ENCODE measurements around the gene GPR155. TPM values are rescaled to one million over a fixed set of nuclear protein-coding genes. Genes with fewer than 3 reads are reported as not detected.

The GPR155 gene
- total RNA-seq, 4 donors from 2014 or later, result 18.0 to 45.9 (median 32.2) TPM

- no peaks in the 10 kb centered on the region for H3K4me1 ChIP-seq
Measured at GRCh38 chr2:174516501-174517378, 29.9 kb upstream of the GPR155 start.

GRCh38 chr2:174512345-174512744 lies 25.5 kb upstream of the GPR155 start:
- 73 to 83% methylated on average over 3 of the region's 3 CpGs for WGBS, 2 donors (ENCODE audit: low coverage in 1 of 2)
- Histone ChIP-seq H3K36me3 (no peaks in the 10 kb centered on the region), H3K4me3 (no peak overlapping the region), H3K9me3 (peaks cover 0 to 10% (median 0%) of the 10 kb centered on the region in 3 donors), H3K27me3 (no peaks in the 10 kb centered on the region), H3K27ac (no peak overlapping the region), H3K4me1 (no peaks in the 10 kb centered on the region)
- TF ChIP-seq, protein P1, sequence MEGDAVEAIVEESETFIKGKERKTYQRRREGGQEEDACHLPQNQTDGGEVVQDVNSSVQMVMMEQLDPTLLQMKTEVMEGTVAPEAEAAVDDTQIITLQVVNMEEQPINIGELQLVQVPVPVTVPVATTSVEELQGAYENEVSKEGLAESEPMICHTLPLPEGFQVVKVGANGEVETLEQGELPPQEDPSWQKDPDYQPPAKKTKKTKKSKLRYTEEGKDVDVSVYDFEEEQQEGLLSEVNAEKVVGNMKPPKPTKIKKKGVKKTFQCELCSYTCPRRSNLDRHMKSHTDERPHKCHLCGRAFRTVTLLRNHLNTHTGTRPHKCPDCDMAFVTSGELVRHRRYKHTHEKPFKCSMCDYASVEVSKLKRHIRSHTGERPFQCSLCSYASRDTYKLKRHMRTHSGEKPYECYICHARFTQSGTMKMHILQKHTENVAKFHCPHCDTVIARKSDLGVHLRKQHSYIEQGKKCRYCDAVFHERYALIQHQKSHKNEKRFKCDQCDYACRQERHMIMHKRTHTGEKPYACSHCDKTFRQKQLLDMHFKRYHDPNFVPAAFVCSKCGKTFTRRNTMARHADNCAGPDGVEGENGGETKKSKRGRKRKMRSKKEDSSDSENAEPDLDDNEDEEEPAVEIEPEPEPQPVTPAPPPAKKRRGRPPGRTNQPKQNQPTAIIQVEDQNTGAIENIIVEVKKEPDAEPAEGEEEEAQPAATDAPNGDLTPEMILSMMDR (IDR thresholded peaks at IDR 0.05), result no peak
- TF ChIP-seq EP300 (IDR thresholded peaks at IDR 0.05) (no peak), POLR2A (IDR thresholded peaks at IDR 0.05) (no peak), POLR2AphosphoS5 (IDR thresholded peaks at IDR 0.05) (no peak)
- no peak for ATAC-seq

More at GRCh38 chr2:174516501-174517378, 29.9 kb upstream of the GPR155 start:
- TF ChIP-seq POLR2A (IDR thresholded peaks at IDR 0.05) (no peak), POLR2AphosphoS5 (IDR thresholded peaks at IDR 0.05) (no peak), EP300 (IDR thresholded peaks at IDR 0.05) (no peak)
- TF ChIP-seq, protein P1 (IDR thresholded peaks at IDR 0.05), result no peak
- no peak for ATAC-seq
- no peaks in the 10 kb centered on the region for H3K36me3 ChIP-seq
- no peak overlapping the region for H3K4me3 ChIP-seq
- no peak overlapping the region for H3K27ac ChIP-seq
- H3K9me3 ChIP-seq, result no peaks in the 10 kb centered on the region
- WGBS, 2 donors (ENCODE audit: low coverage in 1 of 2), result 75 to 85% methylated on average over 4 of the region's 5 CpGs
- no peaks in the 10 kb centered on the region for H3K27me3 ChIP-seq

GRCh38 chr2:174511580-174512260 lies 24.9 kb upstream of the GPR155 start:
- no peak for TF ChIP-seq POLR2A (IDR thresholded peaks at IDR 0.05)
- TF ChIP-seq, protein P1 (IDR thresholded peaks at IDR 0.05), result no peak
- TF ChIP-seq EP300 (IDR thresholded peaks at IDR 0.05), result no peak
- TF ChIP-seq POLR2AphosphoS5 (IDR thresholded peaks at IDR 0.05), result no peak
- Histone ChIP-seq H3K27ac (no peak overlapping the region), H3K36me3 (no peaks in the 10 kb centered on the region), H3K27me3 (no peaks in the 10 kb centered on the region), H3K4me3 (no peak overlapping the region), H3K4me1 (no peaks in the 10 kb centered on the region), H3K9me3 (peaks cover 0 to 10% (median 0%) of the 10 kb centered on the region in 3 donors)
- 0 to 58% methylated on average over 2 to 5 of the region's 5 CpGs for WGBS, 2 donors (ENCODE audit: low coverage in 1 of 2)
- ATAC-seq, result no peak

DNA sequence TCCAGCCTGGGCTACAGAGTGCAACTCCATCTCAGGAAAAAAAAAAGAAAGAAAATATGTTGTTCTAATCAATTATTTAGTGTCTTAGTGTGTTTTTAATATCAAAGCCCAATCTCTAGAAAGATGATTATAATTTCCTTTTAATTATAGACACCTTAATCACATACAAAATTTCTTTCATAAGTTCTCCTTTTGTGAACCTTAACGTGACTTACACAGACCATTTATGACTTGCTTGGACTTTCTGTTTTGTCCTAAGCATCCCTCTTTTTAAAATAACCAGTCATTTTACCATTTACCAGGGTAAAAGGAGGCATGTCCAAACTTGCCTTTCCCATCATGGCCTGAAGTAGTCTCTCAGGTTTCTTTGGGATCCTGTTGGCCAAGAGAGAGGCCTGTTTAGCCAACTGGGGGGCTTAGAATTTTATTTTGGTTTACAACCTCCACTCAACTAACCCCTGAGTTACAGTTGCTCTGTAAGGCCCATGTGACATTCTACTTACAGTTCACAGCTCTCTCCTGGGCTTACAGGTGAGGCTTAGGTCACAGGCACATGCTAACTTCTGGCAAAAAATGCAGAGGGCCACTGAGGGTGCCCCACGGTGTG lies 23.9 kb upstream of the GPR155 start:
- no peaks in the 10 kb centered on the region for H3K36me3 ChIP-seq
- H3K27ac ChIP-seq, result no peak overlapping the region
- H3K9me3 ChIP-seq, result peaks cover 0 to 10% (median 0%) of the 10 kb centered on the region in 3 donors
- H3K4me3 ChIP-seq, result no peak overlapping the region
- TF ChIP-seq EP300 (IDR thresholded peaks at IDR 0.05) (no peak), POLR2A (IDR thresholded peaks at IDR 0.05) (no peak), POLR2AphosphoS5 (IDR thresholded peaks at IDR 0.05) (no peak)
- TF ChIP-seq, protein P1 (IDR thresholded peaks at IDR 0.05), result no peak
- H3K4me1 ChIP-seq, result no peaks in the 10 kb centered on the region
- ATAC-seq, result no peak
- H3K27me3 ChIP-seq, result no peaks in the 10 kb centered on the region
- WGBS, 2 donors (ENCODE audit: low coverage in 1 of 2), result 45 to 64% methylated on average over 1 to 2 of the region's 2 CpGs

Data from gastroesophageal sphincter (tissue), 4 donors.